MV-4-11 (cell line): ENCODE measurements around the gene AP1S1.
"Not testable (repeated sequence)": the region's sequence is repeated elsewhere in the genome, so short reads cannot be mapped to it uniquely, and the experiment has no call there.

Experiments used
- DNase-seq: peaks from one replicate; lab custom pipeline; 2025; lab: John Stamatoyannopoulos, UW

Gene AP1S1

GRCh38 chr7:101153969-101154692 is at the start of gene AP1S1:
Gene AP1S1, plus strand, starts transcription at chr7:101154476. Its CDS starts 39 bp downstream, at chr7:101154515.
- peak; percentile 87 for DNase-seq

- DNase-seq: no peak
Observed at GRCh38 chr7:101104799-101105198, 49.5 kb upstream of the AP1S1 start.

- not testable (repeated sequence) for DNase-seq
Observed at GRCh38 chr7:101105248-101105647, 49.0 kb upstream of the AP1S1 start.

GRCh38 chr7:101106386-101106785 is 47.9 kb upstream of the AP1S1 start:
- DNase-seq: no peak

GRCh38 chr7:101108330-101108857 is 45.9 kb upstream of the AP1S1 start:
- DNase-seq: peak; percentile 86

GRCh38 chr7:101108961-101109360 is 45.3 kb upstream of the AP1S1 start:
- no peak for DNase-seq

- no peak for DNase-seq
Observed at GRCh38 chr7:101109368-101109767, 44.9 kb upstream of the AP1S1 start.

DNA sequence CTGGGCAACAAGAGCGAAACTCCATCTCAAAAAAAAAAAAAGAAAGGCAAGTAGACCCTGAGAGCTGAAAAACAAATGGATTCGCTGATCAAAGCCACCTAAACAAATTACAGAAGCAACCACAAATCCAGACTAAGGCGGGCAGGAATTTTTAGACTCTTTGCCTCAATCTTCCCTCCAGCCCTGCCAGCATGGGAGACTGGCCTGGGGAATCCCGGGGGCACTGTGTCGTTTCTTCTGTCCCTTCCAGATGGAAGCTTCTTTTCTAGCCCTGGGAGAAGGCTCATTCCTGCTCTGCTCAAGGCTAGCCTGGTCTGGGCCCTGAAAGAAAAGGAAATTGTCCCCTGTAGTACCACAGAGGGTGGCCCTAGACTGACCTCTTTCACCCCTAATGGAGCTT is 43.0 kb upstream of the AP1S1 start:
- no peak for DNase-seq

DNA sequence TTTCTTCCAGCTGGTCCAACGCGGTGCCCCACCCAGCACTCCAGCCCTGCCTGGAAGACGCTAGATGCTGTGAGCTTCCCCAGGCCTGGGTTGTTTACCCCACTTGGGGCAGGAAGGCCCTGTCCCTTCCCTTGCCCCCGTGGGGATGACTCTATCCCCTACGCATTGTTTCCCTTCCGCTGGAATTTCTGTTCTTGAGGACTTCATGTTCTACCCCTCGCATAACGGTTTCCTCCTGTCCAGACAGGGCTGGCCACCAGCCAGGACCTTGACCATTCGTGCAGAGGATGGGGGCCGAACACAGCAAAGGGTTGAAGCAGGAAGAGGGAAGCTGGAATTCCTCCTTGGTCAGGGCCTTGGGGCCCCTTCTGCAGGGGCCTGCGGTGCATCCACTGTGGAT is 42.0 kb upstream of the AP1S1 start:
- DNase-seq: no peak

- DNase-seq: not testable (repeated sequence)
Observed at GRCh38 chr7:101113140-101113539, 41.1 kb upstream of the AP1S1 start.

GRCh38 chr7:101113836-101114235 is 40.4 kb upstream of the AP1S1 start:
- DNase-seq: peak; percentile 48

DNA sequence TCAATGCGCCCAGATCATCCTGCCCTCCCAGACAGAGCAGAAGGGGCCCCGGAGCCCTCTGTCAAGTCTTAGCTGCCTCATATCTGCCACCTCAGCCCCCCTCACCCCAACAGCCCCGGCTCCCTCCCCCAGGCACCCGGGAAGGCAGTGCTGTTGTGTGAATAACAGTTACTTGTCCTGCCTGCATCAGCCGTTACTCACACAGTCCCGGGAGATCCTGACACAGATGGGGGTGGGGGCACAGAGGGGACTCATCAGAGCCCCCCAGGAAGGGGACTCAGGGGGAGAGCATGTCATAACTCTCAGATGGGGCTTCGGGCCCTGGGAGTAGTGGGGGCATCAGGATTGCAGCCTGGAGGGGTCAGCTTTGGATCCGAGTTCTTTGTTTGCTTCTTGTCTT is 39.8 kb upstream of the AP1S1 start:
- no peak for DNase-seq

DNA sequence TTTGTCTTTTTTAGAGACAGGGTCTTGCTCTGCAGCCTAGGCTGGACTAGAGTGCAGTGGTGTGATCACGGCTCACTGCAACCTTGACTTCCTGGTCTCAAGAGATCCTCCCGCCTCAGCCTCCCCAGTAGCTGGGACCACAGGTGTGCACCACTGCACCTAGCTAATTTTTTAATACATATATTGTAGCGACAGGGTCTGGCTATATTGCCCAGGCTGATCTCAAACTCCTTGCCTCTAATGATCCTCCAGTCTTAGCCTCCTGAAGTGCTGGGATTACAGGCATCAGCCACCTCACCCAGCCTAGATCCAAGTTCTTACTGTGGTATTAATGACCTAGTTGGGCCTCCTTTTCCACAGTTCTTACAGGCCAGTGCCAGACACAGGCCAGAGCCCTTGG is 39.1 kb upstream of the AP1S1 start:
- DNase-seq: no peak

- DNase-seq: no peak
Observed at GRCh38 chr7:101116898-101117297, 37.4 kb upstream of the AP1S1 start.

DNA sequence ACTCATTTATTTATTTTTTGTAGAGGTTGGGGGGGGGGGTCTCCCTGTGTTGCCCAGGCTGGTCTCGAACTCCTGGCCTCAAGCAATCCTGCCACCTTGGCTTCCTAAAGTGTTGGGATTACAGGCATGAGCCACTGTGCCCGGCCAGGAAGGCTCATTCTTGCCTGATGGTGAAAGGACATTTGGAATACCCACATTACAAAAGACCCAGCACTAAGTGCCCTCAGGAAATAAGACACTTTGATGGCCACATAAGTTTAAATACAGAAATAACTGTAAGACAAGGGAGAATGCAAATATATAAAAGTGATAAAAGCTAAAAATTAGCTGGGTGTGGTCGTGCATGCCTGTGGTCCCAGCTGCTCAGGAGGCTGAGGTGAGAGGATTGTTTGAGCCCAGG is 35.4 kb upstream of the AP1S1 start:
- no peak for DNase-seq

- DNase-seq: no peak
Observed at GRCh38 chr7:101119876-101120275, 34.4 kb upstream of the AP1S1 start.

- no peak for DNase-seq
Observed at GRCh38 chr7:101120315-101120714, 34.0 kb upstream of the AP1S1 start.

DNA sequence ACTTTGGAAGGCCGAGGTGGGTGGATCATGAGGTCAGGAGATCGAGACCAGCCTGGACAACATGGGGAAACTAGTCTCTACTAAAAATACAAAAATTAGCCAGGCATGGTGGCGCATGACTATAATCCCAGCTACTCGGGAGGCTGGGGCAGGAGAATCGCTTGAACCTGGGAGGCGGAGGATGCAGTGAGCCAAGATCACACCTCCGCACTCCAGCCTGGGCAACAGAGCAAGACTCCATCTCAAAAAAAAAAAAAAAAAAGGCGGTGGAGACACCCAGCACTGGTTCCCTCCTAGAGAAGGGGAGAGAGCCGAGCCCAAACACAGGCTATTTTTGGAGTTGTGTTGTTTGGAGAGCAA is 32.7 kb upstream of the AP1S1 start:
- not testable (repeated sequence) for DNase-seq

GRCh38 chr7:101121991-101122932 is 32.0 kb upstream of the AP1S1 start:
- peak; percentile 43 for DNase-seq

GRCh38 chr7:101122933-101123702 is 31.2 kb upstream of the AP1S1 start:
- DNase-seq: no peak

GRCh38 chr7:101123703-101124068 is 30.6 kb upstream of the AP1S1 start:
- no peak for DNase-seq

DNA sequence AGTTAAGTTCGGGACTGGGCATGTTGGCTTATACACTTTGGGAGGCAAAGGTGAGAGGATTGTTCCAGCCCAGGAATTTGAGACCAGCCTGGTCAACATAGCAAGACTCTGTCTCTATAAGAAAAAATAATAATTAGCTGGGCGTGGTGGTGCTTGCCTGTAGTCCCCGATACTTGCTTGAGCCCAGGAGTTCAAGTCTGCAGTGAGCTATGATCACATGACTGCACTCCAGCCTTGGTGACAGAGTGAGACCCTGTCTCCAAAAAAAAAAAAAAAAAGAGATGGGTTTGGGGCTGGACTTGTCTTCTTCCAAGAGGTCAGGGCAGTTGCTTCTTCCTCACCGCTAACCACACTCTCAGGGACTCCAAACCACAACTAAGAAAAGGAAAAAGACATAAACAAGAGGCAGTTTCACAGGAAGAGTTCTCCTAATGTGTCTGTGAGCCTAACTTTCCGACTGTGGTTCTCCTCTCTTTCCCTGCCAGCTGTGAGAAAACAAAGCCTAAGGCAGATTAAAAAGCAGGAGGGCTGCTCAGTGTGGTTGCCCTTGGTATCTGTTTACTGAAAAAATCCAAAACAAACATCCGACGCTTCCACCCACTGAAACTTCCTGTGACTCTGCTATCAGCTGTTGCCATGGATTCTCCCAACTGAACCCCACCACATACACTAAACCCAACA is 29.8 kb upstream of the AP1S1 start:
- peak; percentile 90 for DNase-seq
